Measurements from ENCODE around the gene XG. TPM values are rescaled to one million over a fixed set of nuclear protein-coding genes. Genes with fewer than 3 reads are reported as not detected.

XG gene
- polyA plus RNA-seq, 3 donors: not detected

- H3K9me3 Mint-ChIP-seq: peaks cover 10 to 27% (median 13%) of the 10 kb centered on the region in 7 donors
- H3K36me3 Mint-ChIP-seq: no peaks in the 10 kb centered on the region
- Histone ChIP-seq H2AFZ (ENCODE audit: insufficient read depth, low read depth, low read length, poor library complexity, severe bottlenecking) (no peak overlapping the region), H3K4me1 (ENCODE audit: control insufficient read depth in 1 of 2, insufficient read depth in 2 of 2, low read length in 2 of 2) (no peaks in the 10 kb centered on the region), H3K4me3 (replicated peaks in 1 of 3; ENCODE audit: low read depth in 2 of 3, low read length in 3 of 3) (no peak overlapping the region), H4K20me1 (ENCODE audit: insufficient read depth, low read length) (no peaks in the 10 kb centered on the region), H3K9me3 (replicated peaks in 1 of 2; ENCODE audit: control insufficient read depth in 1 of 2, insufficient read depth in 1 of 2, low read length in 2 of 2) (peaks cover 0 to 7% of the 10 kb centered on the region in 2 donors), H3K9ac (ENCODE audit: insufficient read depth, low read length, poor library complexity, severe bottlenecking) (no peak overlapping the region), H3K79me2 (ENCODE audit: insufficient read depth, low read length) (no peaks in the 10 kb centered on the region), H3K36me3 (replicated peaks in 1 of 2; ENCODE audit: control insufficient read depth in 1 of 2, insufficient read depth in 2 of 2, low read length in 2 of 2) (no peaks in the 10 kb centered on the region), H3K27ac (ENCODE audit: low read depth in 1 of 2, low read length in 2 of 2) (no peak overlapping the region), H3K4me2 (replicated peaks; ENCODE audit: extremely low read depth, low read length, poor library complexity, severe bottlenecking) (no peak overlapping the region), H3K27me3 (ENCODE audit: control insufficient read depth in 2 of 2, insufficient read depth in 2 of 2, low read length in 2 of 2) (no peaks in the 10 kb centered on the region)
- no peak overlapping the region for H3K27ac Mint-ChIP-seq
- no peaks in the 10 kb centered on the region for H3K4me1 Mint-ChIP-seq
- H3K4me3 Mint-ChIP-seq: no peak overlapping the region
- H3K27me3 Mint-ChIP-seq (ENCODE audit: low read depth in 3 of 3): peaks cover 0 to 9% (median 0%) of the 10 kb centered on the region in 3 donors
- WGBS (ENCODE audit: insufficient coverage): 70% methylated on average over 2 of the region's 9 CpGs
- intact Hi-C loops (cut with micrococcal nuclease): no loop called here
- TF ChIP-seq, protein P1, sequence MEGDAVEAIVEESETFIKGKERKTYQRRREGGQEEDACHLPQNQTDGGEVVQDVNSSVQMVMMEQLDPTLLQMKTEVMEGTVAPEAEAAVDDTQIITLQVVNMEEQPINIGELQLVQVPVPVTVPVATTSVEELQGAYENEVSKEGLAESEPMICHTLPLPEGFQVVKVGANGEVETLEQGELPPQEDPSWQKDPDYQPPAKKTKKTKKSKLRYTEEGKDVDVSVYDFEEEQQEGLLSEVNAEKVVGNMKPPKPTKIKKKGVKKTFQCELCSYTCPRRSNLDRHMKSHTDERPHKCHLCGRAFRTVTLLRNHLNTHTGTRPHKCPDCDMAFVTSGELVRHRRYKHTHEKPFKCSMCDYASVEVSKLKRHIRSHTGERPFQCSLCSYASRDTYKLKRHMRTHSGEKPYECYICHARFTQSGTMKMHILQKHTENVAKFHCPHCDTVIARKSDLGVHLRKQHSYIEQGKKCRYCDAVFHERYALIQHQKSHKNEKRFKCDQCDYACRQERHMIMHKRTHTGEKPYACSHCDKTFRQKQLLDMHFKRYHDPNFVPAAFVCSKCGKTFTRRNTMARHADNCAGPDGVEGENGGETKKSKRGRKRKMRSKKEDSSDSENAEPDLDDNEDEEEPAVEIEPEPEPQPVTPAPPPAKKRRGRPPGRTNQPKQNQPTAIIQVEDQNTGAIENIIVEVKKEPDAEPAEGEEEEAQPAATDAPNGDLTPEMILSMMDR (IDR thresholded peaks at IDR 0.05): no peak
- DNase-seq: no peak
Measured at GRCh38 chrX:2841537-2841936, 89.7 kb downstream of the XG start.

- Mint-ChIP-seq H3K27me3 (ENCODE audit: low read depth in 3 of 3) (peaks cover 1 to 2% (median 2%) of the 10 kb centered on the region in 3 donors), H3K9me3 (peaks cover 0 to 6% (median 0%) of the 10 kb centered on the region in 7 donors), H3K36me3 (no peaks in the 10 kb centered on the region), H3K4me1 (no peaks in the 10 kb centered on the region), H3K4me3 (no peak overlapping the region), H3K27ac (no peak overlapping the region)
- Histone ChIP-seq H3K9me3 (replicated peaks in 1 of 2; ENCODE audit: control insufficient read depth in 1 of 2, insufficient read depth in 1 of 2, low read length in 2 of 2) (no peaks in the 10 kb centered on the region), H3K9ac (ENCODE audit: insufficient read depth, low read length, poor library complexity, severe bottlenecking) (no peak overlapping the region), H2AFZ (ENCODE audit: insufficient read depth, low read depth, low read length, poor library complexity, severe bottlenecking) (no peak overlapping the region), H3K79me2 (ENCODE audit: insufficient read depth, low read length) (no peaks in the 10 kb centered on the region), H3K27ac (ENCODE audit: low read depth in 1 of 2, low read length in 2 of 2) (no peak overlapping the region), H3K36me3 (replicated peaks in 1 of 2; ENCODE audit: control insufficient read depth in 1 of 2, insufficient read depth in 2 of 2, low read length in 2 of 2) (no peaks in the 10 kb centered on the region), H3K4me2 (replicated peaks; ENCODE audit: extremely low read depth, low read length, poor library complexity, severe bottlenecking) (no peak overlapping the region), H3K27me3 (ENCODE audit: control insufficient read depth in 2 of 2, insufficient read depth in 2 of 2, low read length in 2 of 2) (no peaks in the 10 kb centered on the region), H3K4me3 (replicated peaks in 1 of 3; ENCODE audit: low read depth in 2 of 3, low read length in 3 of 3) (no peak overlapping the region), H3K4me1 (ENCODE audit: control insufficient read depth in 1 of 2, insufficient read depth in 2 of 2, low read length in 2 of 2) (no peaks in the 10 kb centered on the region), H4K20me1 (ENCODE audit: insufficient read depth, low read length) (no peaks in the 10 kb centered on the region)
- DNase-seq: no peak
- intact Hi-C loops (cut with micrococcal nuclease): no loop called here
- TF ChIP-seq, protein P1 (IDR thresholded peaks at IDR 0.05): no peak
Measured at GRCh38 chrX:2846992-2847391, 95.2 kb downstream of the XG start.

All from CD14-positive monocyte (primary cell).